Panc1 (cell line): ENCODE results near the gene MAN1A1.

Experiments
- SIN3A ChIP-seq: IDR thresholded peaks from 2 replicates; pipeline ENCODE4 v1.6.1; 2012; ENCODE audit warnings: low read depth, mild to moderate bottlenecking, low read length, moderate library complexity, borderline replicate concordance; ENCODE audit not compliant: insufficient read depth
- TF ChIP-seq, protein P1 (sequence below): fragments of 450-650 bp; IDR thresholded peaks from 2 replicates; pipeline ENCODE4 v1.5.1; 2017; ENCODE audit warnings: mild to moderate bottlenecking

DNA sequence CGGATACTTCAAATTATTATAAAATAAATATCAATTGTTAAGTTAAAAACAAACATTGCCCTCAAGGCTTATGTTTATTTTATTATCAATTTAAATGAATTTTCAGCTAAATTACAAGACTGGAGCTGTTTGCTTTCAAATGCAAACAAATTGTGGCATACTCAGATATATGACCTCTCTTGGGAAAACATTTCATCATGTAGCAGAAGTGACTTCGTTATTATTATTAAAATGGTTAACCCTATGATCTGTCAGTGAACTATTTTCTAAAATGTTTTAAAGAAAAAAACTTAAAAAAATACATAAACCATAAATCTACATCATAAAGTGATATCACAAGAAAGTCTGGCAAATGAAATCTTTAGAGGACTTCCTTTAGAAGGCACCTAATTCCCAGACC lies 72.5 kb downstream of the MAN1A1 start:
- no peak for TF ChIP-seq SIN3A
- TF ChIP-seq, protein P1, sequence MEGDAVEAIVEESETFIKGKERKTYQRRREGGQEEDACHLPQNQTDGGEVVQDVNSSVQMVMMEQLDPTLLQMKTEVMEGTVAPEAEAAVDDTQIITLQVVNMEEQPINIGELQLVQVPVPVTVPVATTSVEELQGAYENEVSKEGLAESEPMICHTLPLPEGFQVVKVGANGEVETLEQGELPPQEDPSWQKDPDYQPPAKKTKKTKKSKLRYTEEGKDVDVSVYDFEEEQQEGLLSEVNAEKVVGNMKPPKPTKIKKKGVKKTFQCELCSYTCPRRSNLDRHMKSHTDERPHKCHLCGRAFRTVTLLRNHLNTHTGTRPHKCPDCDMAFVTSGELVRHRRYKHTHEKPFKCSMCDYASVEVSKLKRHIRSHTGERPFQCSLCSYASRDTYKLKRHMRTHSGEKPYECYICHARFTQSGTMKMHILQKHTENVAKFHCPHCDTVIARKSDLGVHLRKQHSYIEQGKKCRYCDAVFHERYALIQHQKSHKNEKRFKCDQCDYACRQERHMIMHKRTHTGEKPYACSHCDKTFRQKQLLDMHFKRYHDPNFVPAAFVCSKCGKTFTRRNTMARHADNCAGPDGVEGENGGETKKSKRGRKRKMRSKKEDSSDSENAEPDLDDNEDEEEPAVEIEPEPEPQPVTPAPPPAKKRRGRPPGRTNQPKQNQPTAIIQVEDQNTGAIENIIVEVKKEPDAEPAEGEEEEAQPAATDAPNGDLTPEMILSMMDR: no peak
